Endometrium (tissue), 2 donors: ENCODE data around the gene RNF115.
"Not testable (repeated sequence)": the region's sequence is repeated elsewhere in the genome, so short reads cannot be mapped to it uniquely, and the experiment has no call there.

ENCODE experiments used
- FAIRE-seq: peaks from 2 replicates; lab custom pipeline; 2012; peaks lifted over from hg19 to GRCh38; lab: Jason Lieb, UNC
- donor health status: control.
- donor health status: control.

Gene RNF115

GRCh38 chr1:145827966-145828365 lies 4.1 kb upstream of the RNF115 start:
- no peak for FAIRE-seq

DNA sequence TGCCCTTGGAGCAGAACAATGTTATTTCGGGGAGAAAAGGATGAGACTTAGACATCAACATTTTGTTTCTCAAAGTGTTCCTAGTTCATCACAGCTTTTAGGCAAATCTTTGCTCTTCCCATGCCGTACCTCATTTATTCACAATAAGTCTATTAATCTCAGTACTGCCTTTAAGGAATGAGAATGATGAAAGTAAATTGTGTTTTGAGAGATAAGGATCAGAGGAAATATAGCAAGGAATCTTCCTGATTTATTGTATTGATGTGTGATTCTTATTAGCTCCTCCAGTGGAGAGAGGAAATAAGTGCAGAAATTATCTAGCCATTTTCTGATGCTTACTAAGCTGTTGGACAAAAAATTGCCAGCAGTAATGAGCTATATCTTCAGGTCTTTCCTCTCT lies 2.1 kb upstream of the RNF115 start:
- FAIRE-seq, result no peak

DNA sequence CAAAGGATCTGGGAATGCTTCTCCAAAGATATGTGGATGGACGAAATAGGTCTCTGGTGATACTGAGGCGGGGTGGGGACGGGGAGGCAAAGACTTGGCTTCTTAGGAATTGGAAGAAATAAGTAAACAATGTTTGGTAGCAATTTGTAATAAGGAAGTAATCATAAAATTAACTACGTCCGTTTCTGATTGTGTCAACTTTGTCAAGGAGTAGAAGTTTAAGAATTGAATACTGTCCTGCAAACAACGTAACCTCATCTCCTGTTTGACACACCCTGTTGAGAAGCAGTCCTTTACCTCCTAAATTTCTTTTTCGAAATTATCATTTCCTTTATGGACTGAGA lies 576 bp upstream of the RNF115 start:
- FAIRE-seq, result no peak

DNA sequence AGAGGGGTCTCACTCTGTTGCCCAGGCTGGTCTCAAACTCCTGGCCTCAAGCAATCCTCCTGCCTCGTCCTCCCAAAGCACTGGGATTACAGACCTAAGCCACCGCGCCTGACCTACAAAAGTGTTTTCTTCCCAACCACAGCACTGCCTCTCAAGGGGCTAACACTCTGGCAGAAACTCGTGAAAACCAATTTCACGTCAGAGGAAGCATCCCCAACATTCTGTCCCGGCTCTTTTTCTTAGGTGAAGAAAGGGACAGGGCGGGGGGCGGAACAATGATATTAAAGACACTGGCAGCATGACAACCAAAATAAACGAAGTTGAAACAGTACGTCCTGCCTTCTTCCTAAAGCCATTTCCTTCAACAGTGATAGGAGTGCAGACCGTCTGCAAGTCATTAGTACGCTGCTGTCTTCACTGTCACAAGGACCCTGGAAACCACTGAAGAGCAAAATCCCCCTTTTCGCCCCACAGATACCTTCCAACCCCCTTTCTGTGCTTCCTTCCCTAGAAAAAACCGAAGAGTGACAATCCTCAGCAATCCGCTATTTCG lies 1.0 kb downstream of the RNF115 start:
- not testable (repeated sequence) for FAIRE-seq

DNA sequence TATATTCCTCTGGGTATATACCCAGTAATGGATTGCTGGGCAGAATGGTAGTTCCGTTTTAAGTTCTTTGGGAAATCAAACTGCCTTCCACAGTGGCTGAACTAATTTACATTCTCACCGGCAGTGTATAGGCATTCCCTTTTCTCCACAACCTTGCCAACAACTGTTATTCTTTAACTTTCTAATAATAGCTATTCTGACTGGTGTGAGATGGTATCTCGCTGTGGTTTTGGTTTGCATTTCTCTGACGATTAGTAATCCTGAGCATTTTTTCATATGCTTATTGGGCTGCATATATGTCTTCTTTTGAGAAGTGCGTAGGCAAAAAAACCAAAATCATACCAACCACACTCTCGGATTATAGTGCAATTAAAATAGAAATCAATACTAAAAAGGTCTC lies 5.8 kb downstream of the RNF115 start:
- FAIRE-seq, result not testable (repeated sequence)

DNA sequence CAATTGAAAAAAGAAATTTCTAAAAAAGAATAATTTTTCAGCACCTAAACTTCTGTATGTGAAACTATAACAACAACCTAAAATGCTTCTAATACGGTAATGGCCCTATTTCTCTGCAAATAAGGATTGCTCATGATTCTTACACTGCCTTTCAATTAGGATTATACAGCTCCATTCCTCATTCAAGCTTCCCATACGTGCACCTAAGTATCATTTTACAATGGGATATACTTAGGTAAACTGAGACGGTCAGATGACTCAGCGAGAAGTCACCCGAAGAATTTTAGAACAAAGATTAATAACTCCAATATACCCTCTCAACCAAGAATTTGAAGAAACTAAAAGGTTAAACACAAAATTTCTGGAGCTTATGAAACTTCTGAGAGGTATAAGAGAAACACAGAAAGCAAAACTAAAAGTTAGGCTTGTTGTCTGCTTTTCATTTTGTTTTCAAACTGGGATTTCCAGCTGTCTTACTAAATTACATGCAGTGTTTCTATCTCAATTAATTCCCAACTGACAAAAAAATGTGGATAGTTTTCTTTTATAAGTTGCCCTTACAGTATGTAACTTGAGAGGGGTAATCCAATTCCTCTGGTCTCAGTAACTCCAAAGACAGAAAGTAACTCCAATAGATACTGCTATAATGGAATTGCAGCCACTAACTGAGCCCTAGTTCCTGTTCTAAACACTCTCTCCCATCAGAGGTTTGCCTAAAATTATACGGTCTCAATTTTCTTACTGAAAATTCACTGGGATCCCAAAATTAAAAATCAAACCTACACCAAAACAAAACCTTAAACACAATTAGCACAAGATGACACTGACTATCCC lies 10.7 kb downstream of the RNF115 start:
- FAIRE-seq, result not testable (repeated sequence)

DNA sequence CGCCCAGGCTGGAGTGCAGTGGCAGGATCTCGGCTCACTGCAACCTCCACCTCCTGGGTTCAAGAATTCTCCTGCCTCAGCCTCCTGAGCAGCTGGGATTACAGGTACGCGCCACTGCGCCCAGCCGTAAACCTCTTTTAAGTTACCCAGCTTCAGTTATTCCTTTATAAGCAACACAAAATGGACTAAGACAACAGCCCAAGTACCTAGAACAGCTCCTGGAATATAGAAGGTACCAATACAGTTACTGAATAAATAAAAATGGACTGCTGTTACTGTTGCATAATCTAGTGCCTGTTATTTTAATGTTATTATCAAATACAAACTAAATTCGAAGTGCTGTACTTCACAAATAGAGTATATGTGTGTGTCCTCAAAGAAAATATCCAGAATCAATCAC lies 17.1 kb downstream of the RNF115 start:
- FAIRE-seq, result no peak

- no peak for FAIRE-seq
Observed at GRCh38 chr1:145806408-145806807, 17.5 kb downstream of the RNF115 start.

GRCh38 chr1:145805057-145805456 lies 18.8 kb downstream of the RNF115 start:
- no peak for FAIRE-seq

GRCh38 chr1:145804235-145805045 lies 19.5 kb downstream of the RNF115 start:
- FAIRE-seq, result no peak

DNA sequence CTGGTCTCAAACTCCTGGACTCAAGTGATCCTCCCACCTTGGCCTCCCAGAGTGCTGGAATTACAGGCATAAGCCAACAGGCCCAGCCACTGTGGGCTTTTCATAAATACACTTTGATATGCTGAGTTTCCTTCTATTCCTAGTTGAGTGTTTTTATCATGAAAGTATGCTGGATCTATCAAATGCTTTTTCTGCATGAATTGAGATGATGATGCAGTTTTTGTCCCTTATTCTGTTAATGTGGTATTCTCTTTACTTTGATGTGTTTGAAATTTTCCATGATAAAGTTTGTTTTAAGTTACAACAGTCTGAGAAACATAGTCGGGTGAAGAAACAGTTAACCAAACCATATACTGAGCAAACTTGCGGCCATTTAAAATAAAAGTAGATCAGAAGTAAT lies 24.1 kb downstream of the RNF115 start:
- no peak for FAIRE-seq

DNA sequence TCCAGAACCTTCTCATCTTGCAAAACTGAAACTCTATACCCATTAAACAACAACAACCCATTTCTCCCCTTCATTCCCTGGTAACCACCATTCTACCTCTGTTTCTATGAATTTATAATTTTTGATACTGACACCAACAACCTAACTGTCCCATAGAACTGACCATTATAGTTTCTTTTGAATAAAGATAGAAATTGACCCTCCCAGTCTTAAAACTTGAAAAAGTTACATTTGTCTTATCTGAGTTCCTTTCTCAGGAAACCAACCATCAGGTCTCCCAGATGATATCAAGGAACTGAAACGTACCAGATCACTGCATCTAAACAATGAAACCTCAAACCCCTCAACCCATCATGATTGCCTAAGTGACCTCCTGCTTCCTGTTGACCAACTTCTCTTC lies 27.1 kb downstream of the RNF115 start:
- no peak for FAIRE-seq

- no peak for FAIRE-seq
Observed at GRCh38 chr1:145795257-145795881, 28.5 kb downstream of the RNF115 start.

GRCh38 chr1:145792484-145792883 lies 31.4 kb downstream of the RNF115 start:
- no peak for FAIRE-seq

- not testable (repeated sequence) for FAIRE-seq
Observed at GRCh38 chr1:145791860-145792259, 32.0 kb downstream of the RNF115 start.

DNA sequence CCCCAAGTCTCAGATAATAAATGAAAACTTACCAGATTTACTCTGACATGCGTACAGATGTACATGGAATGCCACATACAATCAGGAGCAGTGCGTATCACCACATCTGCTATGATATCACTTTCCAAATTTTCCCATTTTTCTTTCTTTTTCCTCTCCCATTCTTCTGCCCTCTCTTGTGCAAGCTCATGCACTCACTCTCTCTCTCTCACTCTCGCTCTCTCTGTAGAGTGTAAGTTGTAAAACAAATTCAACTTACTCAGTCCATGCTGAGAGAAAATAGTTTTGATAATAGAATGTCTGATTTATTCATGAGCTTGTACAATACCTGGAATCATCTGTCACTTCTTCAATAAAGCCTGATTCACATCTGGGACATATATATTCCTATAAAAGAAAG lies 35.3 kb downstream of the RNF115 start:
- no peak for FAIRE-seq

DNA sequence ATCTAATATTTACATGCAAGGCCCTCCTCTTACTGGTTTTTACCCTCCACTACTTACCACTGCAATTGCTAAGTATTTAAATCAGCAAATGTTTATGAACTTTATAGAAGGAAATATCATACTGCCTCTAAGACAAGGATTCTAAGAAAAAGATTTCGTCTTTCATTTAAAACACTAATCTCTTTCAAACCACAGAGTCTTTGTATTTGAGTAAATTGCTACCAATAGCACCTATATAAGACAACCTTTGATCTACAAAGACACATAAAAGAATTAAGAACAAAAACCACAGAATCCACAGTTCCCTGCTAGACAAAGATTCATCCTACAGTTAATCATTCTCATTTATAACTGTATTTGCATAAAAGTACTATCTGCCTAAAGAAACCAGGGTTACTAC lies 37.6 kb downstream of the RNF115 start:
- FAIRE-seq, result no peak

DNA sequence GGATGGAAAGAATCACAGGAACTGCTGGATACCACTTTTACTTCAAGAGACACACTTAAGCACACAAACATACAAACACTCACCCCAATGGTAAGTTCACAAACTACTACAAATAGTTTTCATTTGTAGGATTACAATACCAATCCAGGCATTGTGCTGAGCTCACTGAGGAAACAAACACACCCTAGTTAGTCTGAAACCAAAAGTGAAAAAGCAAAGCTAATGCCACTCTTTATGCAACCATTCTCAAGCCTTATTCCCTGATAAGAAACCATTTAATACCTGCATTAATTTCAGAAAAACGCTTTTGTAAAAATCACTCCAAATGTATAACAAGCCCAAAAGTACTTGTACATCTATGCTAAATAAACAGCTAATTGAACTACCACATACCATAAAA lies 38.3 kb downstream of the RNF115 start:
- FAIRE-seq, result no peak

- FAIRE-seq, result no peak
Observed at GRCh38 chr1:145784409-145784808, 39.5 kb downstream of the RNF115 start.

GRCh38 chr1:145782272-145783099 lies 41.4 kb downstream of the RNF115 start:
- no peak for FAIRE-seq

DNA sequence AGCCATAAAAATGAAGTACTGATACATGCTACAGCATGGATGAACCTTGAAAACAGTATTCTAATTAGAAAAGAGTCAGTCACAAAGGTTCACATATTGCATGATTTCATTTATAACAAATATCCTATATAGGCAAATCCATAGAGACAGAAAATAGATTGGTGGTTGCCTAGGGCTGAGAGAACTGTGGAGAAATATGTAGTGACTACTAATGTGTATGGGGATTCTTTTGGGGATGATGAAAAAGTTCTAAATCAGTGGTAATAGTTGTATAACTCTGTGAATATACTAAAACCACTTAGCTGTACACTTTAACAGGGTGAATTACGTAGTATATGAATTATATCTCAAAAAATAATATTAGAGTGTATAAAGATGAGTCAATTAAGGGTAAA lies 45.8 kb downstream of the RNF115 start:
- FAIRE-seq, result no peak
